GM18519 (cell line): ENCODE results near the gene ZNF709.
A peak's percentile ranks its signal among the peaks of the same experiment; 100 is the strongest.
"Not testable (repeated sequence)": the region's sequence is repeated elsewhere in the genome, so short reads cannot be mapped to it uniquely, and the experiment has no call there.

Experiments
- ATAC-seq: cut with Tn5 transposase; IDR thresholded peaks from one replicate; pipeline ENCODE4 v1.9.1; 2021; ENCODE audit warnings: mild to moderate bottlenecking, moderate library complexity; ENCODE audit not compliant: unreplicated experiment, low FRiP score

Gene ZNF709

GRCh38 chr19:12464139-12464538 is 20.5 kb downstream of the ZNF709 start:
- not testable (repeated sequence) for ATAC-seq

GRCh38 chr19:12453495-12453894 is 31.1 kb downstream of the ZNF709 start:
- no peak for ATAC-seq

- ATAC-seq: no peak
Measured at GRCh38 chr19:12450844-12451243, 33.8 kb downstream of the ZNF709 start.

- ATAC-seq: no peak
Measured at GRCh38 chr19:12448808-12449207, 35.8 kb downstream of the ZNF709 start.

GRCh38 chr19:12440541-12441316 is 43.9 kb downstream of the ZNF709 start, which contains the start of gene ZNF443:
Gene ZNF443 (minus strand): TSS chr19:12441021. CDS start chr19:12440914, 107 bp downstream.
- peak; percentile 85 for ATAC-seq

GRCh38 chr19:12439686-12440540 is 44.7 kb downstream of the ZNF709 start:
- ATAC-seq: not testable (repeated sequence)

- ATAC-seq: not testable (repeated sequence)
Measured at GRCh38 chr19:12430726-12431299, 53.8 kb downstream of the ZNF709 start.

GRCh38 chr19:12425888-12426274 is 58.7 kb downstream of the ZNF709 start:
- no peak for ATAC-seq

GRCh38 chr19:12425236-12425887 is 59.3 kb downstream of the ZNF709 start:
- no peak for ATAC-seq

GRCh38 chr19:12417273-12417672 is 67.3 kb downstream of the ZNF709 start:
- not testable (repeated sequence) for ATAC-seq

- ATAC-seq: no peak
Measured at GRCh38 chr19:12411893-12412292, 72.7 kb downstream of the ZNF709 start.
